ENCODE results near the gene TUBGCP4. TPM values are rescaled to one million over a fixed set of nuclear protein-coding genes. Genes with fewer than 3 reads are reported as not detected.

TUBGCP4 gene
- total and polyA plus RNA-seq, 2 of the 4 experiments (the other 2 are of a cell fraction) = 7.9 to 12.7 TPM

DNA sequence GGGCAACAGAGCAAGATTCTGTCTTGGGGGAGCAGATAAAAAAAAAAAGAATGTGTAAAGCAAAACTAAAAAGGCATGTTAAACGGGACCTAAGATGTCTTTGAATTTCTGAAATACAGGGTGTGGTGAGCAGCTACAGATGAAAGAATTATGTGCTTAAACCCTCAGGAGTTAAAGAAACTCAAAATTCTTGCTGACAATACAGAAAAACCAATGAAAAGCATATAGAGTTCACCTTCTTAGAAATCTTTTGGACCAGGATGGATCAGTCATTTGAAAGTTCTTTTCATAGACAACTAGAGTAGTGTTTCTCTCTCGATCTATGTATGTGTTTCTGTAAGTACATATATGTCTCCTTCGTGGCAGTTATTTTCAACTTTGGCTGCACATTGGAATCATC is 31.4 kb downstream of the TUBGCP4 start:
- Histone ChIP-seq H3K27ac (ENCODE audit: insufficient read depth, low read length) (no peak overlapping the region), H3K23ac (ENCODE audit: low read depth, low read length) (no peak overlapping the region), H2BK20ac (ENCODE audit: low read depth, low read length) (no peak overlapping the region), H4K5ac (ENCODE audit: low read depth, low read length) (no peak overlapping the region), H3K79me1 (ENCODE audit: low read depth in 1 of 2, low read length in 2 of 2) (no peaks in the 10 kb centered on the region; a peak in 1 of 4 replicates), H2AK9ac (replicated peaks; ENCODE audit: low read depth, low read length, poor library complexity) (no peak overlapping the region), H4K20me1 (ENCODE audit: insufficient read depth, low read length) (no peaks in the 10 kb centered on the region), H3K14ac (replicated peaks; ENCODE audit: low read depth, low read length) (no peak overlapping the region), H3K4me2 (ENCODE audit: low read depth, low read length) (no peak overlapping the region), H4K8ac (ENCODE audit: low read depth in 2 of 2, low read length in 2 of 2) (no peak overlapping the region), H3K4ac (ENCODE audit: low read depth, low read length) (no peak overlapping the region), H3K9ac (ENCODE audit: low read depth, low read length) (no peak overlapping the region), H3K36me3 (ENCODE audit: control insufficient read depth, insufficient read depth, low read length) (peaks cover 51% of the 10 kb centered on the region), H2AFZ (replicated peaks; ENCODE audit: low read length, poor library complexity) (no peak overlapping the region), H2AK5ac (ENCODE audit: low read depth, low read length) (no peak overlapping the region), H3K4me3 (ENCODE audit: insufficient read depth, low read depth, low read length) (no peak overlapping the region), H3K9me1 (ENCODE audit: insufficient read depth, low read length) (peaks cover under 1% of the 10 kb centered on the region), H3K9me3 (ENCODE audit: control insufficient read depth, insufficient read depth, low read length) (no peaks in the 10 kb centered on the region), H2BK15ac (ENCODE audit: low read depth, low read length) (no peak overlapping the region), H4K91ac (ENCODE audit: insufficient read depth, low read depth, low read length) (no peak overlapping the region), H3K56ac (ENCODE audit: extremely low read depth, insufficient read depth, low read length) (no peak overlapping the region), H3K18ac (ENCODE audit: low read depth, low read length) (no peak overlapping the region), H2BK5ac (ENCODE audit: low read depth, low read length, poor library complexity, severe bottlenecking) (no peak overlapping the region), H2BK120ac (ENCODE audit: low read depth, low read length) (no peak overlapping the region), H3K27me3 (ENCODE audit: control insufficient read depth, insufficient read depth, low read length) (no peaks in the 10 kb centered on the region), H3K4me1 (ENCODE audit: control insufficient read depth, insufficient read depth, low read length) (no peaks in the 10 kb centered on the region)
- ChIA-PET POLR2A (ENCODE audit: unreplicated experiment) (no interaction called here), CTCF (interaction anchor here (0.6 to 0.7 kb wide), 2 partner anchors 10 to 47 kb away, joined by 3 read pairs; no protein-coding TSS in a partner anchor)
- dilution Hi-C loops (cut with HindIII; ENCODE audit: low sequenced_read_pairs, unreplicated experiment) (no loop called here), intact Hi-C loops (cut with micrococcal nuclease) (no loop called here), in situ Hi-C loops (cut with MboI; ENCODE audit: low sequenced_read_pairs) (no loop called here)
- DNase-seq = no peak
- ATAC-seq (ENCODE audit: low read depth) = no peak
- WGBS, 2 experiments (ENCODE audit: extremely low coverage in 2 of 2, insufficient read length in 1 of 2) = no CpG with 5 or more reads among the region's 3 CpGs
- BruUV-seq (replicated peaks) = no TSS peak
- TF ChIP-seq RCOR1 (IDR thresholded peaks at IDR 0.05; ENCODE audit: insufficient replicate concordance, low read length) = no peak
- peak; percentile 56 for TF ChIP-seq MAFK (IDR thresholded peaks at IDR 0.05; ENCODE audit: low read depth, low read length)
